ENCODE results near the gene AGMO.

DNA sequence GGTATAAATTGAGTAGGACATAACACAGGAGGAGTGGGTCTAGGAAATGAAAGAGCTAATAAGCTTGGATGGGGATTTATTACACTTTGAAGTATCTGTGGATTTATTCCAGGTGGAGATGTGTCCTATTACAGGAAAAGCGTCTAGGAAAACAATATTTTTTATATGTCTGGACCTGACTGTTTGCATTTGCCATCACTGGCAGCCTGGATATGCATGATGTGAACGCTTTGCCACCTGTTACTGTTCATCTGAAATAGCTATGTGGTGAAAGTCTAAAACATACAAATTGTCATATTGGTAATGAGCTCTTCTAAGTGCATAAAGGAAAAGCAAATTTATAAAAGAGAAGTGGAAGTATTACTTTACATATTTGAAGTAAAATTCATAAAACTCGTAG lies 31.6 kb upstream of the AGMO start:
- TF ChIP-seq, protein P1, sequence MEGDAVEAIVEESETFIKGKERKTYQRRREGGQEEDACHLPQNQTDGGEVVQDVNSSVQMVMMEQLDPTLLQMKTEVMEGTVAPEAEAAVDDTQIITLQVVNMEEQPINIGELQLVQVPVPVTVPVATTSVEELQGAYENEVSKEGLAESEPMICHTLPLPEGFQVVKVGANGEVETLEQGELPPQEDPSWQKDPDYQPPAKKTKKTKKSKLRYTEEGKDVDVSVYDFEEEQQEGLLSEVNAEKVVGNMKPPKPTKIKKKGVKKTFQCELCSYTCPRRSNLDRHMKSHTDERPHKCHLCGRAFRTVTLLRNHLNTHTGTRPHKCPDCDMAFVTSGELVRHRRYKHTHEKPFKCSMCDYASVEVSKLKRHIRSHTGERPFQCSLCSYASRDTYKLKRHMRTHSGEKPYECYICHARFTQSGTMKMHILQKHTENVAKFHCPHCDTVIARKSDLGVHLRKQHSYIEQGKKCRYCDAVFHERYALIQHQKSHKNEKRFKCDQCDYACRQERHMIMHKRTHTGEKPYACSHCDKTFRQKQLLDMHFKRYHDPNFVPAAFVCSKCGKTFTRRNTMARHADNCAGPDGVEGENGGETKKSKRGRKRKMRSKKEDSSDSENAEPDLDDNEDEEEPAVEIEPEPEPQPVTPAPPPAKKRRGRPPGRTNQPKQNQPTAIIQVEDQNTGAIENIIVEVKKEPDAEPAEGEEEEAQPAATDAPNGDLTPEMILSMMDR (IDR thresholded peaks at IDR 0.05) = no peak
- TF ChIP-seq POLR2A (IDR thresholded peaks at IDR 0.05) = no peak
- TF ChIP-seq POLR2AphosphoS5 (IDR thresholded peaks at IDR 0.05) = no peak

All from breast epithelium (tissue), 3 donors.